HEK293T (cell line): ENCODE results near the gene CNTLN.

Experiments used
- PKNOX1 ChIP-seq: fragments of 450-650 bp; IDR thresholded peaks from 2 replicates; pipeline ENCODE4 v1.6.1; 2016
- TARDBP ChIP-seq: fragments of 450-650 bp; IDR thresholded peaks from 2 replicates; pipeline ENCODE4 v1.6.1; 2016
- ZNF384 ChIP-seq: fragments of 450-650 bp; IDR thresholded peaks from 2 replicates; pipeline ENCODE4 v1.6.1; 2016

GRCh38 chr9:17219261-17219660, 84.4 kb downstream of the CNTLN start:
- TF ChIP-seq PKNOX1 (no peak), ZNF384 (no peak), TARDBP (no peak)
